Small intestine (tissue), 7 donors: Measurements from ENCODE around the gene UQCR10. TPM values are rescaled to one million over a fixed set of nuclear protein-coding genes. Genes with fewer than 3 reads are reported as not detected.

Source experiments
- DNase-seq, 2 donors: peaks; one replicate each; pipeline versions ENCODE4 v3.0.0 to v3.0.0-alpha.2; 2013
- FAIRE-seq: peaks from 2 replicates; lab custom pipeline; 2012; peaks lifted over from hg19 to GRCh38; lab: Jason Lieb, UNC
- H3K27ac ChIP-seq, 3 donors: one replicate each; pipeline ENCODE4 v1.5.1; 2013; ENCODE audit warnings: low read length in 2 of 3, mild to moderate bottlenecking in 2 of 3, control low read depth in 1 of 3, inconsistent platforms in 1 of 3, low read depth in 1 of 3, moderate library complexity in 1 of 3
- H3K27me3 ChIP-seq, 3 donors: one replicate each; pipeline ENCODE4 v1.6.1; 2013; ENCODE audit warnings: low read length in 3 of 3, inconsistent platforms in 1 of 3; ENCODE audit not compliant: control insufficient read depth in 3 of 3, insufficient read depth in 3 of 3
- H3K36me3 ChIP-seq, 3 donors: one replicate each; pipeline ENCODE4 v1.6.1; 2013; ENCODE audit warnings: low read length in 3 of 3, inconsistent platforms in 1 of 3, low read depth in 1 of 3, mild to moderate bottlenecking in 1 of 3, moderate library complexity in 1 of 3; ENCODE audit not compliant: control insufficient read depth in 3 of 3, insufficient read depth in 2 of 3
- H3K4me1 ChIP-seq, 3 donors: one replicate each; pipeline ENCODE4 v1.6.1; 2013; ENCODE audit warnings: low read length in 2 of 3, inconsistent platforms in 1 of 3, low read depth in 1 of 3, mild to moderate bottlenecking in 1 of 3, moderate library complexity in 1 of 3; ENCODE audit not compliant: control insufficient read depth in 3 of 3, insufficient read depth in 2 of 3
- H3K4me3 ChIP-seq, 3 donors: one replicate each; pipeline ENCODE4 v1.5.1; 2013; ENCODE audit warnings: low read length in 3 of 3, control low read depth in 1 of 3, inconsistent platforms in 1 of 3, low read depth in 1 of 3, mild to moderate bottlenecking in 1 of 3, moderate library complexity in 1 of 3
- H3K9me3 ChIP-seq, 2 donors: one replicate each; pipeline ENCODE4 v1.6.1; 2013; ENCODE audit warnings: low read depth in 1 of 2, low read length in 1 of 2; ENCODE audit not compliant: control insufficient read depth in 2 of 2, insufficient read depth in 1 of 2
- WGBS, 3 donors: extraction: QIAGEN DNeasy Blood & Tissue Kit; methylation state at CpG; one replicate each; pipeline ENCODE4 v1.1.7; 2013; 5-methylcytosine and 5-hydroxymethylcytosine counted together
- polyA plus RNA-seq, 4 donors: library from polyadenylated mRNA; stranded (reverse) in 3 of 4; unstranded in 1 of 4; fragments of 200-250 nt in 3 of 4; fragments of 120-200 nt in 1 of 4; gene quantifications; one replicate each; pipeline versions ENCODE4 v1.2.1 to v1.2.3, GENCODE V29; 2013
- donor health status: healthy with polysubstance abuse.
- donor health status: control.
- donor health status: control.
- donor health status: Bipolar disorder and iron deficiency.
- donor health status: healthy.

The UQCR10 gene
- polyA plus RNA-seq, 4 donors: 111 to 564 (median 343) TPM

- no peaks in the 10 kb centered on the region for H3K4me1 ChIP-seq
- no peaks in the 10 kb centered on the region for H3K9me3 ChIP-seq
- WGBS, 3 donors: 67 to 86% (median 74%) methylated on average over 8 of the region's 8 CpGs
- H3K4me3 ChIP-seq: no peak overlapping the region
- no peak for FAIRE-seq
- H3K27ac ChIP-seq: peak overlapping the region in 1 of 3 donors; percentile 33
- no peak for DNase-seq
- no peaks in the 10 kb centered on the region for H3K27me3 ChIP-seq
- peaks cover 24 to 87% (median 42%) of the 10 kb centered on the region in 3 donors for H3K36me3 ChIP-seq
These were observed 32.1 kb downstream of the UQCR10 start for GRCh38 chr22:29799217-29799680.

GRCh38 chr22:29801153-29801552, 34.0 kb downstream of the UQCR10 start:
- no peak for FAIRE-seq
- Histone ChIP-seq H3K36me3 (peaks cover 32 to 93% (median 45%) of the 10 kb centered on the region in 3 donors), H3K4me3 (no peak overlapping the region), H3K9me3 (no peaks in the 10 kb centered on the region), H3K27ac (no peak overlapping the region), H3K4me1 (no peaks in the 10 kb centered on the region), H3K27me3 (no peaks in the 10 kb centered on the region)
- 80 to 93% (median 86%) methylated on average over 5 of the region's 5 CpGs for WGBS, 3 donors
- no peak for DNase-seq

GRCh38 chr22:29801796-29802195, 34.6 kb downstream of the UQCR10 start:
- FAIRE-seq (no peak), DNase-seq (no peak)
- Histone ChIP-seq H3K9me3 (no peaks in the 10 kb centered on the region), H3K4me3 (no peak overlapping the region), H3K4me1 (no peaks in the 10 kb centered on the region), H3K27me3 (no peaks in the 10 kb centered on the region), H3K36me3 (peaks cover 34 to 93% (median 40%) of the 10 kb centered on the region in 3 donors), H3K27ac (no peak overlapping the region)
- WGBS, 3 donors: 88 to 91% (median 88%) methylated on average over 8 of the region's 8 CpGs

DNA sequence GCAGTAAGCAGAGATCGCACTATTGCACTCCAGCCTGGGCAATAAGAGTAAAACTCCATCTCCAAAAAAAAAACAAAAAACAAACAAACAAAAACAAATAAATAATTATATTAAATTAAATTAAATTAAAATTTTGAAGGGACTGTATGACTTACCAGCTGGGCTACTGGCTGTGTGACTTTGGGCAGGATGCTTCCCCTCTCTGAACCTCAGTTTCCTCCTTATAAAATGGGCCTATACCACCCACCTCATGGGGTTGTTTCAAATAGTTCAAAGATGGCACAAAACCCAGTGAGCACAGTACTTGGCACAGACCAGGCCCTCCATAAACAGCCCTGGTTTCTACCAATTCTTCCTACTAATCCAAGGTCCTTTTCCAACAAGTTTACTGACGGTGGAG, 36.0 kb downstream of the UQCR10 start:
- FAIRE-seq (no peak), DNase-seq (no peak)
- Histone ChIP-seq H3K9me3 (no peaks in the 10 kb centered on the region), H3K27ac (no peak overlapping the region), H3K4me1 (no peaks in the 10 kb centered on the region), H3K4me3 (no peak overlapping the region), H3K27me3 (no peaks in the 10 kb centered on the region), H3K36me3 (peaks cover 38 to 94% (median 42%) of the 10 kb centered on the region in 3 donors)
- 94 to 100% (median 97%) methylated on average over 2 of the region's 2 CpGs for WGBS, 3 donors

GRCh38 chr22:29804985-29805384, 37.8 kb downstream of the UQCR10 start:
- peaks cover 38 to 90% (median 40%) of the 10 kb centered on the region in 3 donors for H3K36me3 ChIP-seq
- H3K4me3 ChIP-seq: no peak overlapping the region
- DNase-seq (no peak), FAIRE-seq (no peak)
- no peaks in the 10 kb centered on the region for H3K4me1 ChIP-seq
- H3K27me3 ChIP-seq: no peaks in the 10 kb centered on the region
- no peak overlapping the region for H3K27ac ChIP-seq
- H3K9me3 ChIP-seq: no peaks in the 10 kb centered on the region
- 90 to 97% (median 93%) methylated on average over 2 of the region's 2 CpGs for WGBS, 3 donors

- WGBS, 3 donors: 91 to 97% (median 94%) methylated on average over 6 of the region's 6 CpGs
- peaks cover 35 to 87% (median 41%) of the 10 kb centered on the region in 3 donors for H3K36me3 ChIP-seq
- H3K4me1 ChIP-seq: no peaks in the 10 kb centered on the region
- no peaks in the 10 kb centered on the region for H3K27me3 ChIP-seq
- FAIRE-seq (no peak), DNase-seq (no peak)
- H3K9me3 ChIP-seq: no peaks in the 10 kb centered on the region
- H3K27ac ChIP-seq: no peak overlapping the region
- H3K4me3 ChIP-seq: no peak overlapping the region
These were observed 39.0 kb downstream of the UQCR10 start for GRCh38 chr22:29806196-29806595.

GRCh38 chr22:29810216-29810615, 43.0 kb downstream of the UQCR10 start:
- H3K27me3 ChIP-seq: no peaks in the 10 kb centered on the region
- 81 to 94% (median 87%) methylated on average over 2 of the region's 2 CpGs for WGBS, 3 donors
- DNase-seq: no peak
- FAIRE-seq: no peak
- H3K9me3 ChIP-seq: no peaks in the 10 kb centered on the region
- H3K4me1 ChIP-seq: no peaks in the 10 kb centered on the region
- no peak overlapping the region for H3K27ac ChIP-seq
- peaks cover 30 to 81% (median 34%) of the 10 kb centered on the region in 3 donors for H3K36me3 ChIP-seq
- H3K4me3 ChIP-seq: no peak overlapping the region

- H3K4me1 ChIP-seq: no peaks in the 10 kb centered on the region
- FAIRE-seq: no peak
- no peak overlapping the region for H3K4me3 ChIP-seq
- WGBS, 3 donors: 64 to 72% (median 64%) methylated on average over 2 of the region's 2 CpGs
- H3K36me3 ChIP-seq: peaks cover 23 to 77% (median 31%) of the 10 kb centered on the region in 3 donors
- H3K9me3 ChIP-seq: no peaks in the 10 kb centered on the region
- no peaks in the 10 kb centered on the region for H3K27me3 ChIP-seq
- no peak overlapping the region for H3K27ac ChIP-seq
- DNase-seq: peak in 1 of 2 donors; percentile 7
These were observed 44.2 kb downstream of the UQCR10 start for GRCh38 chr22:29811377-29811776.

- H3K9me3 ChIP-seq: no peaks in the 10 kb centered on the region
- H3K27ac ChIP-seq: no peak overlapping the region
- no peaks in the 10 kb centered on the region for H3K27me3 ChIP-seq
- 88 to 93% (median 90%) methylated on average over 8 of the region's 8 CpGs for WGBS, 3 donors
- H3K36me3 ChIP-seq: peaks cover 15 to 73% (median 23%) of the 10 kb centered on the region in 3 donors
- DNase-seq (no peak), FAIRE-seq (no peak)
- H3K4me1 ChIP-seq: no peaks in the 10 kb centered on the region
- no peak overlapping the region for H3K4me3 ChIP-seq
These were observed 46.0 kb downstream of the UQCR10 start for GRCh38 chr22:29813126-29813525.
